Stimulated activated CD4-positive, alpha-beta T cell treated with anti-CD3 and anti-CD28 coated beads, TNF-alpha, amount 100 ng/mL, for 48 hours (primary cell): ENCODE data around the gene MTREX.

ENCODE experiments used
- DNase-seq, 3 donors: peaks; one replicate each; pipeline ENCODE4 v3.0.0-alpha.2; 2020; ENCODE audit warnings: low read depth in 3 of 3

Gene MTREX

GRCh38 chr5:55324815-55325418, 17.1 kb downstream of the MTREX start:
- no peak for DNase-seq

DNA sequence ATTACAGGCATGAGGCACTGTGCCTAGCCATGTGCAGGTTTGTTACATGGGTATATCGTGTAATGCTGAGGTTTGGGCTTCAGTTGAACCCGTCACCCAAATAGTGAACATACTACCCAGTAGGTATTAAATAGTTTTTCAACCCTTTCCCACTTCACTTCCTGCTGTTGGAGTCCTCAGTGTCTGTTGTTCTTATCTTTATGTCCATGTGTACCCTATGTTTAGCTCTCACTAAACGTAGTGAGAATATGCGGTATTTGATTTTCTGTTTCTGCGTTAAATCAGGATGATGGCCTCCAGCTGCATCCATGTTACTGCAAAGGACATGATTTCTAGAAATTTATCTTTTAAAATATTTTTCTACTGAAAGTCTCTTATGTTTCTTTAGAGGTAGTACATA, 17.8 kb downstream of the MTREX start:
- DNase-seq = no peak

GRCh38 chr5:55327281-55327680, 19.5 kb downstream of the MTREX start:
- DNase-seq = no peak

DNA sequence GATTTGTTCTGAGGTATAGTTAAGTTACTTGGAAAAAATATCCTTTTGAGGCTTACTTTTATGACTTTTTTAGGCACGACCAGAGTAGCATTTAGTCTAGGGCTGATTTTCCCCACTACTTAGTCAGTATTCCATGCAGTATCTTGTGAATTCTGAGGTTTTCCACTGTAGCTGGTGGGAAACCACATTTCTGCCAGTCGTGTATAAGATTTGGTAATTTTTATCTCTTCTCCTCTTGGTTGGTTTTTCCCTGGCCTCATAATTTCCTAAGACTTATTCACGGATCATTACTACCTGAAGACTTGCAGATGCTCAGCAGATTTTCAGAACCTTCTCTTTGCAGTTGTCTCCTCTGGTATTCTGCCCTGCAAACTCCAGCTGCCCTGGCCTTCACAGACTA, 23.5 kb downstream of the MTREX start:
- no peak for DNase-seq

DNA sequence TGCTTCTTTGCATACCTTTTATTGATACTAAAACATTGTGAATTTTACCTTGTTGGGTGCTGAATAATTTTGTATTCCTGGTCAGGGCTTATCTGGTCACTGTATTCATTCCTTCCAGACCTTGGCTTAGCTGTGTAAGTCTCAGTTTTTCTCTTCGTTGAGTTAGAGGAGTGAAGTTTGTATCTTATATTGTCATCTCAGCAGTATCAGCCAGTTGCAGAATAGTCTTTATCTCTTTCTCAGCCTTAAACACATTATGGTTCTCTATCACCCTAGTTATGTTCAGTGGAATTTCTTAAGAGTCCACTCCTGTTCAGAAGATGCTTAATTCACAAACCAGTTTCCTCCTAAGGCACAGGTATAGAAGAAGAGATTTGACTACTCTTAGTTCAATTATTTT, 25.2 kb downstream of the MTREX start:
- DNase-seq = no peak

GRCh38 chr5:55333811-55334210, 26.0 kb downstream of the MTREX start:
- DNase-seq = no peak

DNA sequence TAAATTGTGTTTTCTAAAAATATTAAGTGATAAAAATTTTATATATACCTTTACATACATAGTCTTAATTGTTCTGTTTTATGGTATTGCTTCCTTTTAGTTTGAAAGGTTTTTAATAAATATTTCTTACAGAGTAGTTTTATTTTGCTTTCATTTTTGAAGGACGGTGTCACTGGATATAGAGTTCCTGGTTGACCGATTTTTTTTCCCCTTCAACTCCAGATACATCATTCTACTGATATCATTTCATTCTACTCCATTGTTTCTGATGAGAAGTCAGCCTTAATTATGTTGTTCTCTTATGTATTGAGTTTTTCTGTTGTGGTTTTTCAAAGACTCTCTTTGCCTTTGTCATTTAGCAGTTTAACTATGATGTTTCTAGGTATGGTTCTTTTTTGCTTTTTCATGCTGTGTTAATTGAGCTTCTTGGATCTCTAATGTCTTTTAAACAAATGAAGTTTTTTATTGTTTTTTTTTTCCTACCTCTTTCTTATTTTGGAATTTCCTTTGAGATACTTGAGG, 30.4 kb downstream of the MTREX start:
- no peak for DNase-seq

GRCh38 chr5:55338810-55339243, 31.0 kb downstream of the MTREX start:
- DNase-seq = peak; percentile 33 to 66 (median 39)

DNA sequence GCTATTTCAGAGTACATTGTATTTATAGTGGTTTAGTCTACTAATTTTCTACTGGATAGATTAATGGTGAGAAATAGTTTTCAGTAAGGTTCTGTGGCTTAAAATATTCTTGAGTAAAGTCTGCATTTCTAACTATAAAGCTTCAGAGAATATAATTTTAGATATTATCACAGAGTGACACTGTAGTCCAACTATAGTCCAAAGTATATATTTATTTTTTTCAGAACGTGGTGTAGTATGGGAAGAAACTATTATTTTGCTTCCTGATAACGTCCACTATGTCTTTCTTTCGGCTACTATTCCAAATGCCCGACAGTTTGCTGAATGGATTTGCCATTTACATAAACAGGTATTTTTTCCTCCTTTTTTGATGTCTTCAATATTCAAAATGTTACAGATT, 35.3 kb downstream of the MTREX start:
- no peak for DNase-seq

GRCh38 chr5:55343609-55344008, 35.8 kb downstream of the MTREX start:
- no peak for DNase-seq

- DNase-seq = peak; percentile 30 to 53 (median 44)
These were observed 36.7 kb downstream of the MTREX start for GRCh38 chr5:55344392-55344992.

DNA sequence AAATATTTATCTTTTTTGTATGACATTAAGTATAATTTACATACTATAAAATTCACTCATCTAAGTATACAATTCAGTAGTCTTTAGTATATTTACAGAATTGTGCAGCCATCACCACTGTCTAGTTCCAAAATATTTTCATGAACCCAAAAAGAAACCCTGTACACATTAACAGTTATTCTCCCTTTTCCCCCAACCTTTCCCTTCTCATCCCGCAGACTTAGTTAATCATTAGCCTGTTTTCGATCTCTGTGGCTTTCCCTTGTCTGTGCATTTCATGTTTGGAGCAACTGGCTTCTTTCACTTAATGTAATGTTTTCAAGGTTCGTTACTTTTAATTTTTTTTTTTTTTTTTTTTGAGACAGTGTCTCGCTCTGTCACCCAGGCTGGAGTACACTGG, 37.5 kb downstream of the MTREX start:
- DNase-seq = no peak

DNA sequence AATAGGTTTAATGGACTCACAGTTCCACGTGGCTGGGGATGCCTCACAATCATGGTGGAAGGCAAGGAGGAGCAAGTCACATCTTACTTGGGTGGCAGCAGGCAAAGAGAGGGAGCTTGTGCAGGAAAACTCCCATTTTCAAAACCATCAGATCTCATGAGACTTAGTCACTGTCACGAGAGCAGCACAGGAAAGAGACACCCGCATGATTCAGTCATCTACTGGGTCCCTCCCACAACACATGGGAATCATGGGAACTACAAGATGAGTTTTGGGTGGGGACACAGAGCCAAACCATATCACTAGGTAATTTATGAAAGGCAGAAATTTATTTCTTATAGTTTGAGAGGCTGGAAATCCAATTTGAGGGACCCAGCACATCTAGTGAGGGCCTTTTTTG, 40.0 kb downstream of the MTREX start:
- no peak for DNase-seq

DNA sequence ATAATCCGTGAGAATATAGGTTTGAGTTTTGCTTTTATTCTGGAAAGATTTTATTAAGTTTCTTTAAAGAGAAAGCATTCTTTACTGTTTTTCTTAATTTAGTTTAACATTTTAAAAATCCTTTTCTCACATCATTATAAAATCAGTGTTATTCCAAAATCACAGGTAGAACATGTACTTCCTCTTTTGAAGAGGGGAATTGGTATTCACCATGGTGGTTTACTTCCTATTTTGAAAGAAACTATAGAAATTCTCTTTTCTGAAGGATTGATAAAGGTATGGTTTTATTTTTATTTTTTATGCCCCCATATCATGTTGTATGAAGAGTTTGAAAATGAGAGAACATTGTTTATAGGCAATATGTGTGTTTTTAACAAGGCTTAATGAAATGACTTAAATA, 43.0 kb downstream of the MTREX start:
- no peak for DNase-seq

DNA sequence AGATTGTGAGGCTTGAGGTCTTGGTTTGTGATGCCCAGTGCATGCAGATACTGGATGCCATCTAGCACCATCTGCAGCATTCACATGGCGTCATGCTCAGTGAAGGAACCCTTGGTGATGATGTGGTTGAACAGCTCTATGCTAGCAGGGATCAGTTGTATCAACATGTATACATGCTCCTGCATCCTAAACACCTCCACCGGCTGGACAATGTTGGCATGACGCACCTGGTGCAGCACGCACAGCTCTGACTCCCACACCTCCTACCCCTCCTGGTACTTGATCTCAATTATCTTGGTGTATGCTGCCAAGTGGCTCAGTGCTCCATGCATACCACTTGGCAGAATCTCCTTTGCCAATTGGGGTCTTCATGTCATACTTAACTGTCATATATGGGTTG, 49.1 kb downstream of the MTREX start:
- no peak for DNase-seq

GRCh38 chr5:55360190-55360589, 52.4 kb downstream of the MTREX start:
- DNase-seq = no peak

DNA sequence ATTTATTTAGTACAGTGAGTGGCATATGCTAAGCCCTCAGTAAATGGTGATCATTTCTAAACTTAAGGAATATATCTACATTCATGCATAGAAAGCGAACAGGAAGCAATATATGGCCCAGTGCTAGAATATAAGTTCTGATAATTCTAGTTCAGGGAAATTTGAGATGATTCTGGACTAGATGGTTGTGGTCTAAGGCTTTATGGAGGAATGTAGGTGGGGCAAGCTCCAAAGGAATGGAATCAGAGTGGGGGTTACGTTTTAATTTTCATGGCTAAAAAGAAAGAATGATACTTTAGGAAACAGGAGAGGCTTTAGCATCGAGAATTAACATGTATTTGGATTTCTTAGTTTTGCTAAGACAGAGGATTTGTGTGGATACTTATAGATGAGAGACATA, 56.1 kb downstream of the MTREX start:
- no peak for DNase-seq

- DNase-seq = no peak
These were observed 56.8 kb downstream of the MTREX start for GRCh38 chr5:55364537-55365055.

- DNase-seq = no peak
These were observed 62.6 kb downstream of the MTREX start for GRCh38 chr5:55370291-55370925.

GRCh38 chr5:55371145-55371544, 63.4 kb downstream of the MTREX start:
- no peak for DNase-seq

- no peak for DNase-seq
These were observed 64.5 kb downstream of the MTREX start for GRCh38 chr5:55372130-55372925.

GRCh38 chr5:55377810-55378209, 70.0 kb downstream of the MTREX start:
- DNase-seq = no peak
